GM03348 (cell line): ENCODE measurements around the gene FAM25A.

ENCODE experiments used
- DNase-seq: peaks from one replicate; pipeline ENCODE4 v3.0.0; 2012; ENCODE audit warnings: low spot score

Gene FAM25A

DNA sequence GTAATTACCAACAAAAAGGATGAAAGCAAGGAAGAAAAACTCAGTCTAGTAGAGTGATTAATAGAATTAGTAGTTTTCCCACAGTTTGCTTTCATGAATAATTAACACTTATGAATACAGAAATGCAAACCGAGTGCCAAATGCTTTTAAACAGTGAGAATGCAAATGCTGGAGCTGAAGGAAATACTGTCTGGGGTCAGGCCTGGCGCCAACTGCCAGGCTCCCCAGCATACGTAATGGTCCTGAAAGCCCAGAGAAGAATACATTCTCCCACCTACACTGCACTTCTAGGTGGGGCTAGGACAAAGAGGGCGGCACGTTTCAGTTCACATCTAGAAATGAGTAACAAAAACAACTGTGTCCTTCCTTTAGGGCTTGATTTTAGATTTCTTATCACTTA is 44.6 kb downstream of the FAM25A start:
- no peak for DNase-seq

DNA sequence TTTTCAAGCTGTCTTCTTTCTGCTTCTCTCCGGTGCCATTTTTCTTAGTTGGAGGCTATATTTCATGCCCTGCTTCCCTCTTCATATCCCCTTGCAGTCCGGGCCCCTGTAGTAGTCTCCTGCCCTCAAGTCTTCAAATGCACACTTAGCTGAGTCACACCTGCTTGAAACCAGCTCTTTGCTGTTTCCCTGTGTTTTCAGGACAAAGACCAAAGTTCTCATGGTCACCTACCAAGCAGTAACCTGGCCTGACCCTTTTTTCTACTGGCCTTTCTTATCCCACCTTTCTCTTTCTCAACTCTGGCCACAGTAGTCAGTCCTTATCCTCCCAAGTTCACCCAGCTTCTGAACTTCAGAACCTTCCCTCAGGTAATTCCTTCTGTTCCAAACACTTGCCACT is 46.1 kb downstream of the FAM25A start:
- no peak for DNase-seq

DNA sequence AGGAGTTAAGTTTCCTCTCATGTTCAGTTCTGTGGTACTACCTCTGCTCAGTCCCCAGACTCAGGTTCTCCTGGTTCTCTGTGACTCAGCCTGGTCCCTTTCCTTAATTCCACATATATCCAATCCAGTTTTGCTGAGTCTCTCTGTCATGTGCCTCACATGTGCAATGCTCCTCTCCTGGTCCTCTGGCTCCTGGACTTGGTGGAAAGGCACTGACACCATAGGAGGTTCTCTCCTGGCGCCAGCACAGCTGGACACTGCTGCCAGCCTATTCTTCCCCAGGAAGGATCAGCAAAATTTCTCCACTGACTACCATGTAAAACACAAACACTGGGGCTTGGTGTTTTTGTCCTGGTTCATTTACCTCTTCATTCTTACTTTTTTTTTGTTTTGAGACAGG is 46.8 kb downstream of the FAM25A start:
- no peak for DNase-seq

DNA sequence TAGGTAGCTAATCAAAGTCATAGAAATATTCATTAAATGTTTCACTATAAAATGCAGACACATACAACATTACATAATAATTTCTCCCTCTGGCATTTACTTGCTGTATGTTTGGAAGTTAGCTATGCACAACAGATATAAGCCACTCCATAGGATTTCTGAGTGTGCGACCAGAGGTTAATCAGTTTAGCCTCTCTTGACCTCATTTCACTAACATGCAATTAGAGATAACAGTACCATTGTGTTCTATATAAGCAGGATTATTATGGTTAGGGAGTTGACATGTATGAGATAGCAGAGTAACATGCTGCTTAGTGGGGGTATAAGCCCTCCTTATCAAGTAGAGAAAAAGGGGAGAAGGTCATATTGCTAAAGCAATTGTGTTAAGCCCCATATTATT is 48.2 kb downstream of the FAM25A start:
- no peak for DNase-seq

DNA sequence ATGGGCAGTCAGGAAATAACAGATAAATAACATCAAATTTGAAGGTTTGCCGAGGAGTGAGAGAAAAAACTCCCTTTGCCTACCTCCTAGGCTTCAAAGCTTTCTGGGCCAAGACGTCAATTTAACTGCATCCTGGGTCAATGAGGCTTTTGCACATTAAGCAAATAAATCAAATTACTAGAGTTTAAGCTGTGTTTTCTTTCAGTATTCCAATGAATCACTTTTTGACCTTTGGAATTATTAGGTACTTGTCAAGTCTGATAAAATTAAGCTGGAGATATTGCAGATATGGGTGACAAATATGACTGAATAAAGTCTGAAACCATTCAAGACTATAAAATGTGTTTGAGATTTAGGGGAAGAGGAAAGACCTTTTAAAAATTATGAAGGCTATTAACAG is 52.4 kb downstream of the FAM25A start:
- DNase-seq: no peak
